Large intestine (tissue), 1 donor: Measurements from ENCODE around the gene C19orf73. TPM values are rescaled to one million over a fixed set of nuclear protein-coding genes. Genes with fewer than 3 reads are reported as not detected.

Experiments used
- polyA plus RNA-seq: library from polyadenylated mRNA; unstranded; fragments of 120-200 nt; gene quantifications from one replicate; pipeline ENCODE4 v1.2.1, GENCODE V29; 2013

C19orf73 gene
- polyA plus RNA-seq, 1 donor = 1.4 TPM

Other genes starting within 250 kb of the C19orf73 start
- gene PPP1R15A, start 246.7 kb downstream of the C19orf73 start, polyA plus RNA-seq = 80.5 TPM
- gene TULP2, start 220.4 kb downstream of the C19orf73 start, polyA plus RNA-seq = 0.28 TPM
- gene NUCB1, start 218.8 kb downstream of the C19orf73 start, polyA plus RNA-seq = 237 TPM
- 5.2 TPM for gene DHDH, start 185.4 kb downstream of the C19orf73 start, polyA plus RNA-seq
- gene BAX, start 164.3 kb downstream of the C19orf73 start, polyA plus RNA-seq = 129 TPM
- gene FTL, start 153.8 kb downstream of the C19orf73 start, polyA plus RNA-seq = 6,937 TPM
- gene GYS1, start 125.8 kb downstream of the C19orf73 start, polyA plus RNA-seq = 39.1 TPM
- 65.0 TPM for gene RUVBL2, start 125.3 kb downstream of the C19orf73 start, polyA plus RNA-seq
- not detected for gene LHB, start 102.1 kb downstream of the C19orf73 start, polyA plus RNA-seq
- not detected for gene CGB3, start 94.8 kb downstream of the C19orf73 start, polyA plus RNA-seq
- not detected for gene CGB2, start 87.3 kb downstream of the C19orf73 start, polyA plus RNA-seq
- not detected for gene CGB1, start 82.2 kb downstream of the C19orf73 start, polyA plus RNA-seq
- not detected for gene CGB5, start 75.3 kb downstream of the C19orf73 start, polyA plus RNA-seq
- gene CGB8, start 70.0 kb downstream of the C19orf73 start, polyA plus RNA-seq = not detected
- 0.06 TPM for gene CGB7, start 61.4 kb downstream of the C19orf73 start, polyA plus RNA-seq
- gene NTF4, start 54.3 kb downstream of the C19orf73 start, polyA plus RNA-seq = 0.16 TPM
- 0.01 TPM for gene KCNA7, start 46.4 kb downstream of the C19orf73 start, polyA plus RNA-seq
- gene SNRNP70, start 33.7 kb downstream of the C19orf73 start, polyA plus RNA-seq = 295 TPM
- 7.8 TPM for gene LIN7B, start 4.8 kb downstream of the C19orf73 start, polyA plus RNA-seq
- 5.9 TPM for gene PPFIA3, start 401 bp upstream of the C19orf73 start, polyA plus RNA-seq
- gene HRC, start 36.3 kb upstream of the C19orf73 start, polyA plus RNA-seq = 1.8 TPM
- gene TRPM4, start 38.6 kb upstream of the C19orf73 start, polyA plus RNA-seq = 17.5 TPM
- gene SLC6A16, start 206.0 kb upstream of the C19orf73 start, polyA plus RNA-seq = 0.61 TPM
- gene CD37, start 216.3 kb upstream of the C19orf73 start, polyA plus RNA-seq = 5.9 TPM
- gene TEAD2, start 243.3 kb upstream of the C19orf73 start, polyA plus RNA-seq = 17.2 TPM
- gene DKKL1, start 244.7 kb upstream of the C19orf73 start, polyA plus RNA-seq = 0.91 TPM